Measurements from ENCODE around the gene EDA2R. TPM values are rescaled to one million over a fixed set of nuclear protein-coding genes. Genes with fewer than 3 reads are reported as not detected.

Gene EDA2R
- total RNA-seq, 1 experiment from 2014 or later, result 10.4 TPM

GRCh38 chrX:66601522-66601921 is 37.4 kb downstream of the EDA2R start:
- DNase-seq (ENCODE audit: low read depth), result no peak
- in situ Hi-C loops (cut with HindIII; ENCODE audit: low pct_unique_long_range_greater_than_20kb, low sequenced_read_pairs), result no loop called here

GRCh38 chrX:66579219-66579618 is 59.7 kb downstream of the EDA2R start:
- in situ Hi-C loops (cut with HindIII; ENCODE audit: low pct_unique_long_range_greater_than_20kb, low sequenced_read_pairs), result no loop called here
- no peak for DNase-seq (ENCODE audit: low read depth)

- DNase-seq (ENCODE audit: low read depth), result no peak
- in situ Hi-C loops (cut with HindIII; ENCODE audit: low pct_unique_long_range_greater_than_20kb, low sequenced_read_pairs), result no loop called here
Observed at GRCh38 chrX:66553973-66554372, 84.9 kb downstream of the EDA2R start.

GRCh38 chrX:66547847-66548369 is 91.0 kb downstream of the EDA2R start:
- no peak for DNase-seq (ENCODE audit: low read depth)
- in situ Hi-C loops (cut with HindIII; ENCODE audit: low pct_unique_long_range_greater_than_20kb, low sequenced_read_pairs), result no loop called here
